H9 (cell line): Measurements from ENCODE around the gene TGFBR1. TPM values are rescaled to one million over a fixed set of nuclear protein-coding genes. Genes with fewer than 3 reads are reported as not detected.
A peak's percentile ranks its signal among the peaks of the same experiment; 100 is the strongest.

Experiments
- DNase-seq: peaks from one replicate; pipeline ENCODE4 v3.0.0-alpha.2; 2017
- H2AFZ ChIP-seq: one replicate; pipeline ENCODE4 v1.6.1; 2013; ENCODE audit warnings: mild to moderate bottlenecking, low read length, control low read depth, moderate library complexity
- H2AK5ac ChIP-seq: 2 replicates; pipeline ENCODE4 v1.6.1; 2013; ENCODE audit warnings: low read length, control low read depth, mixed read lengths; ENCODE audit not compliant: insufficient read length
- H2BK120ac ChIP-seq: one replicate; pipeline ENCODE4 v1.6.1; 2013; ENCODE audit warnings: low read depth, mild to moderate bottlenecking, low read length, control low read depth, inconsistent platforms; ENCODE audit not compliant: poor library complexity, severe bottlenecking
- H2BK12ac ChIP-seq: 2 replicates; pipeline ENCODE4 v1.6.1; 2013; ENCODE audit warnings: low read length, control low read depth, mixed read lengths, low read depth; ENCODE audit not compliant: insufficient read length
- H2BK15ac ChIP-seq: 2 replicates; pipeline ENCODE4 v1.6.1; 2013; ENCODE audit warnings: low read depth, low read length, control low read depth
- H2BK20ac ChIP-seq: one replicate; pipeline ENCODE4 v1.6.1; 2013; ENCODE audit warnings: low read depth, mild to moderate bottlenecking, low read length, control low read depth, inconsistent platforms; ENCODE audit not compliant: poor library complexity, severe bottlenecking
- H2BK5ac ChIP-seq: 2 replicates; pipeline ENCODE4 v1.6.1; 2013; ENCODE audit warnings: low read length, control low read depth, mixed read lengths; ENCODE audit not compliant: insufficient read length
- H3K14ac ChIP-seq: 2 replicates; pipeline ENCODE4 v1.6.1; 2013; ENCODE audit warnings: low read length, control low read depth; ENCODE audit not compliant: insufficient read depth
- H3K18ac ChIP-seq: 2 replicates; pipeline ENCODE4 v1.6.1; 2013; ENCODE audit warnings: low read depth, mild to moderate bottlenecking, mixed read lengths, low read length, control low read depth; ENCODE audit not compliant: insufficient read length
- H3K23ac ChIP-seq: 2 replicates; pipeline ENCODE4 v1.6.1; 2013; ENCODE audit warnings: low read length, control low read depth, mixed read lengths, low read depth; ENCODE audit not compliant: insufficient read length
- H3K23me2 ChIP-seq: 2 replicates; pipeline ENCODE4 v1.6.1; 2013; ENCODE audit warnings: low read depth, mild to moderate bottlenecking, mixed read lengths, low read length, control low read depth; ENCODE audit not compliant: insufficient read length, poor library complexity, severe bottlenecking
- H3K27ac ChIP-seq: 2 replicates; pipeline ENCODE4 v1.5.1; 2013; ENCODE audit warnings: low read length, control low read depth, mixed read lengths, low read depth; ENCODE audit not compliant: insufficient read length
- H3K27me3 ChIP-seq: 2 replicates; pipeline ENCODE4 v1.6.1; 2013; ENCODE audit warnings: low read length, control low read depth, inconsistent platforms; ENCODE audit not compliant: insufficient read depth
- H3K4ac ChIP-seq: 2 replicates; pipeline ENCODE4 v1.6.1; 2013; ENCODE audit warnings: low read depth, mild to moderate bottlenecking, control low read depth, inconsistent platforms, low read length, moderate library complexity
- H3K4me1 ChIP-seq: 2 replicates; pipeline ENCODE4 v1.6.1; 2013; ENCODE audit warnings: low read length, control low read depth, inconsistent platforms; ENCODE audit not compliant: insufficient read depth
- H3K4me2 ChIP-seq: 2 replicates; pipeline ENCODE4 v1.6.1; 2013; ENCODE audit warnings: low read length, control low read depth, mixed read lengths; ENCODE audit not compliant: insufficient read length, insufficient read depth
- H3K56ac ChIP-seq: 2 replicates; pipeline ENCODE4 v1.6.1; 2013; ENCODE audit warnings: low read depth, mild to moderate bottlenecking, mixed read lengths, low read length, control low read depth; ENCODE audit not compliant: insufficient read length
- H3K79me1 ChIP-seq: 2 replicates; pipeline ENCODE4 v1.6.1; 2013; ENCODE audit warnings: low read depth, mild to moderate bottlenecking, moderate library complexity, low read length, control low read depth, inconsistent platforms; ENCODE audit not compliant: insufficient read depth, poor library complexity, severe bottlenecking
- H3K79me2 ChIP-seq: 2 replicates; pipeline ENCODE4 v1.6.1; 2013; ENCODE audit warnings: low read length, control low read depth, inconsistent platforms; ENCODE audit not compliant: insufficient read depth
- H3K9ac ChIP-seq: 2 replicates; pipeline ENCODE4 v1.6.1; 2013; ENCODE audit warnings: low read length, control low read depth, mixed read lengths; ENCODE audit not compliant: insufficient read length; ENCODE audit errors: extremely low read depth
- H3K9me3 ChIP-seq: one replicate; pipeline ENCODE4 v1.6.1; 2013; ENCODE audit warnings: low read depth, low read length, inconsistent platforms; ENCODE audit not compliant: control insufficient read depth
- H3T11ph ChIP-seq: one replicate; pipeline ENCODE4 v1.6.1; 2013; ENCODE audit warnings: mild to moderate bottlenecking, low read length, control low read depth, inconsistent platforms
- H4K20me1 ChIP-seq: one replicate; pipeline ENCODE4 v1.6.1; 2013; ENCODE audit not compliant: control insufficient read depth, insufficient read length, insufficient read depth
- H4K5ac ChIP-seq: 2 replicates; pipeline ENCODE4 v1.6.1; 2013; ENCODE audit warnings: low read depth, mild to moderate bottlenecking, mixed read lengths, low read length, control low read depth; ENCODE audit not compliant: insufficient read length
- H4K8ac ChIP-seq: replicated peaks from 2 replicates; pipeline ENCODE4 v1.6.1; 2013; ENCODE audit warnings: low read length, control low read depth, mixed read lengths, low read depth; ENCODE audit not compliant: insufficient read length
- H4K91ac ChIP-seq: 2 replicates; pipeline ENCODE4 v1.6.1; 2013; ENCODE audit warnings: low read depth, mild to moderate bottlenecking, moderate library complexity, mixed read lengths, low read length, control low read depth; ENCODE audit not compliant: insufficient read length
- H3K27ac Mint-ChIP-seq, 3 experiments: 2 replicates in 2 of 3; 3 replicates in 1 of 3; pipeline ENCODE4 v1.8.0; 2020 to 2021; ENCODE audit warnings: mixed read lengths in 3 of 3, mild to moderate bottlenecking in 1 of 3, moderate library complexity in 1 of 3
- H3K27me3 Mint-ChIP-seq: 2 replicates; pipeline ENCODE4 v1.8.0; 2021; ENCODE audit warnings: low read depth, mild to moderate bottlenecking, moderate library complexity, mixed read lengths
- H3K36me3 Mint-ChIP-seq, 3 experiments: 2 replicates in 2 of 3; 3 replicates in 1 of 3; pipeline ENCODE4 v1.8.0; 2020 to 2021; ENCODE audit warnings: low read depth in 3 of 3, mixed read lengths in 3 of 3; ENCODE audit not compliant: insufficient read depth in 1 of 3
- H3K4me1 Mint-ChIP-seq, 2 experiments: 2 replicates each; pipeline ENCODE4 v1.8.0; 2020; ENCODE audit warnings: mixed read lengths in 2 of 2
- H3K4me3 Mint-ChIP-seq, 2 experiments: 2 replicates in 1 of 2; 3 replicates in 1 of 2; pipeline ENCODE4 v1.8.0; 2020 to 2021; ENCODE audit warnings: mild to moderate bottlenecking in 2 of 2, mixed read lengths in 2 of 2, moderate library complexity in 1 of 2
- H3K9me3 Mint-ChIP-seq, 2 experiments: 2 replicates in 1 of 2; 3 replicates in 1 of 2; pipeline ENCODE4 v1.8.0; 2020; ENCODE audit warnings: mild to moderate bottlenecking in 2 of 2, mixed read lengths in 2 of 2, moderate library complexity in 1 of 2
- WGBS: extraction: QIAGEN DNeasy Blood & Tissue Kit; methylation state at CpG from one replicate; pipeline ENCODE4 v1.1.7; 2013; ENCODE audit warnings: missing lambda C conversion rate, low lambda C conversion rate, mixed read lengths; ENCODE audit not compliant: insufficient read length; ENCODE audit errors: extremely low coverage; 5-methylcytosine and 5-hydroxymethylcytosine counted together
- total RNA-seq: library from RNA; stranded (reverse); gene quantifications from 2 replicates; pipeline ENCODE4 v1.2.1, GENCODE V29; 2021
- TF ChIP-seq, protein P1 (sequence below): fragments of 200-600 bp; sonication (generic); conservative IDR thresholded peaks from 3 replicates; pipeline ENCODE4 v1.8.0; 2021; ENCODE audit warnings: antibody characterized with exemption, mild to moderate bottlenecking

Gene TGFBR1
- total RNA-seq, 1 experiment from 2014 or later, result 59.3 TPM

DNA sequence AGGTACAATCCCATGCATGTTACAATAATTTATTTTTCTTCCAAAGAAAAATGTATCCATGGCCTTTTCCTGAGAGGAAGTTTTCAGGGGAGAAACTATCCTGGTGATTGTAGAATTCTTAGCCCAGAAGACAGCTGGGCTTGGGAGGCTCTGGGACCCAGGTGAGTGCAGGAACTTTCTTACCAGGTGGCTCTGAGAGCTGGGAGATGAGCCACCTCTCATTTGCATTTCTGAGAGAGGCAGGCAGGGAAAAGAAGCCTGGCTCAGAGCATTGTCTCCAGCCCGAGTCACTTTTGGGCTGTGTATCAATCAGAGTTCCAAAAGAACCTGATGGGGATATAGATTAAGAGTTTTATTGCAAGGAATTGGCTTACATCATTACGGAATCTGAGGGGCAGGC, 64.2 kb downstream of the TGFBR1 start:
- H2BK20ac ChIP-seq, result no peak overlapping the region
- H3K79me2 ChIP-seq, result no peaks in the 10 kb centered on the region
- no peak overlapping the region for H4K91ac ChIP-seq
- H3K9ac ChIP-seq, result no peak overlapping the region
- no peak overlapping the region for H3K14ac ChIP-seq
- no peak overlapping the region for H3K27ac ChIP-seq
- Mint-ChIP-seq H3K27me3 (no peaks in the 10 kb centered on the region; the same call in 1 of the 2 replicates), H3K9me3 (peaks cover 0 to 2% of the 10 kb centered on the region in 2 experiments; a peak in 1 of 5 replicates), H3K36me3 (no peaks in the 10 kb centered on the region), H3K27ac (peak overlapping the region in 2 of 3 experiments; percentile 46 to 76; a peak in 2 of 7 replicates), H3K4me3 (0 out of 5 replicates have a peak overlapping the region, but pooled peaks of 1 of the 2 experiments have one; percentile 4), H3K4me1 (peaks cover 60 to 83% of the 10 kb centered on the region in 2 experiments)
- H3K56ac ChIP-seq, result no peak overlapping the region
- no CpG with 5 or more reads among the region's 2 CpGs for WGBS
- peaks cover 4% of the 10 kb centered on the region; the same call in 1 of the 2 replicates for H3K4me1 ChIP-seq
- no peak for DNase-seq
- H4K8ac ChIP-seq, result no peak overlapping the region
- H3K9me3 ChIP-seq, result no peaks in the 10 kb centered on the region
- no peak overlapping the region for H2AFZ ChIP-seq
- TF ChIP-seq, protein P1, sequence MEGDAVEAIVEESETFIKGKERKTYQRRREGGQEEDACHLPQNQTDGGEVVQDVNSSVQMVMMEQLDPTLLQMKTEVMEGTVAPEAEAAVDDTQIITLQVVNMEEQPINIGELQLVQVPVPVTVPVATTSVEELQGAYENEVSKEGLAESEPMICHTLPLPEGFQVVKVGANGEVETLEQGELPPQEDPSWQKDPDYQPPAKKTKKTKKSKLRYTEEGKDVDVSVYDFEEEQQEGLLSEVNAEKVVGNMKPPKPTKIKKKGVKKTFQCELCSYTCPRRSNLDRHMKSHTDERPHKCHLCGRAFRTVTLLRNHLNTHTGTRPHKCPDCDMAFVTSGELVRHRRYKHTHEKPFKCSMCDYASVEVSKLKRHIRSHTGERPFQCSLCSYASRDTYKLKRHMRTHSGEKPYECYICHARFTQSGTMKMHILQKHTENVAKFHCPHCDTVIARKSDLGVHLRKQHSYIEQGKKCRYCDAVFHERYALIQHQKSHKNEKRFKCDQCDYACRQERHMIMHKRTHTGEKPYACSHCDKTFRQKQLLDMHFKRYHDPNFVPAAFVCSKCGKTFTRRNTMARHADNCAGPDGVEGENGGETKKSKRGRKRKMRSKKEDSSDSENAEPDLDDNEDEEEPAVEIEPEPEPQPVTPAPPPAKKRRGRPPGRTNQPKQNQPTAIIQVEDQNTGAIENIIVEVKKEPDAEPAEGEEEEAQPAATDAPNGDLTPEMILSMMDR, result no peak
- no peak overlapping the region for H3K23ac ChIP-seq
- no peaks in the 10 kb centered on the region for H3K79me1 ChIP-seq
- H2BK120ac ChIP-seq, result no peak overlapping the region
- H2BK15ac ChIP-seq, result no peak overlapping the region
- H3K4ac ChIP-seq, result no peak overlapping the region
- H4K5ac ChIP-seq, result no peak overlapping the region
- H3K27me3 ChIP-seq, result no peaks in the 10 kb centered on the region
- no peaks in the 10 kb centered on the region for H4K20me1 ChIP-seq
- H2BK12ac ChIP-seq, result no peak overlapping the region
- H2BK5ac ChIP-seq, result no peak overlapping the region
- no peak overlapping the region for H3K18ac ChIP-seq
- H3K23me2 ChIP-seq, result no peaks in the 10 kb centered on the region
- H2AK5ac ChIP-seq, result no peak overlapping the region
- H3T11ph ChIP-seq, result no peak overlapping the region
- H3K4me2 ChIP-seq, result no peak overlapping the region
